Measurements from ENCODE around the gene IMMP2L. TPM values are rescaled to one million over a fixed set of nuclear protein-coding genes. Genes with fewer than 3 reads are reported as not detected.
"Not testable (repeated sequence)": the region's sequence is repeated elsewhere in the genome, so short reads cannot be mapped to it uniquely, and the experiment has no call there.

Gene IMMP2L
- total and polyA plus RNA-seq, 2 of the 4 experiments (the other 2 are of a cell fraction), result 5.8 to 9.3 TPM

DNA sequence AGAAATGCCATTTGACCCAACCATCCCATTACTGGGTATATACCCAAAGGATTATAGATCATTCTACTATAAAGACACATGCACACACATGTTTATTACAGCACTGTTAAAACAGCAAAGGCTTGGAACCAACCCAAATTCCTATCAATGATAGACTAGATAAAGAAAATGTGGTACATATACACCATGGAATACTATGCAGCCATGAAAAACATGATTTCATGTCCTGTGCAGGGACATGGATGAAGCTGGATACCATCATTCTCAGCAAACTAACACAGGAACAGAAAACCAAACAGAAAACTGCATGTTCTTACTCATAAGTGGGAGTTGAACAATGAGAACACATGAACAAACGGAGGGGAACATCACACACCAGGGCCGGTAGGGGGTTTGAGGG, 625.6 kb downstream of the IMMP2L start:
- CTCF ChIA-PET; H3K79me1 ChIP-seq (ENCODE audit: low read depth in 1 of 2, low read length in 2 of 2); H2BK15ac ChIP-seq (ENCODE audit: low read depth, low read length); H2AK5ac ChIP-seq (ENCODE audit: low read depth, low read length); H3K4me2 ChIP-seq (ENCODE audit: low read depth, low read length); H3K27ac ChIP-seq (ENCODE audit: insufficient read depth, low read length); BruUV-seq (replicated peaks); H2AK9ac ChIP-seq (replicated peaks; ENCODE audit: low read depth, low read length, poor library complexity); H2AFZ ChIP-seq (replicated peaks; ENCODE audit: low read length, poor library complexity); POLR2A ChIA-PET (ENCODE audit: unreplicated experiment); ATAC-seq (ENCODE audit: low read depth); H3K9me3 ChIP-seq (ENCODE audit: control insufficient read depth, insufficient read depth, low read length); H2BK120ac ChIP-seq (ENCODE audit: low read depth, low read length); H3K4me3 ChIP-seq (ENCODE audit: insufficient read depth, low read depth, low read length); H3K4me1 ChIP-seq (ENCODE audit: control insufficient read depth, insufficient read depth, low read length); H4K5ac ChIP-seq (ENCODE audit: low read depth, low read length); H4K20me1 ChIP-seq (ENCODE audit: insufficient read depth, low read length); H3K18ac ChIP-seq (ENCODE audit: low read depth, low read length); H2BK20ac ChIP-seq (ENCODE audit: low read depth, low read length); H2BK5ac ChIP-seq (ENCODE audit: low read depth, low read length, poor library complexity, severe bottlenecking); H4K8ac ChIP-seq (ENCODE audit: low read depth in 2 of 2, low read length in 2 of 2); H3K56ac ChIP-seq (ENCODE audit: extremely low read depth, insufficient read depth, low read length); H3K14ac ChIP-seq (replicated peaks; ENCODE audit: low read depth, low read length); H4K91ac ChIP-seq (ENCODE audit: insufficient read depth, low read depth, low read length); in situ Hi-C loops (cut with MboI; ENCODE audit: low sequenced_read_pairs); dilution Hi-C loops (cut with HindIII; ENCODE audit: low sequenced_read_pairs, unreplicated experiment); H3K4ac ChIP-seq (ENCODE audit: low read depth, low read length); H3K9me1 ChIP-seq (ENCODE audit: insufficient read depth, low read length); intact Hi-C loops (cut with micrococcal nuclease); H3K23ac ChIP-seq (ENCODE audit: low read depth, low read length); H3K27me3 ChIP-seq (ENCODE audit: control insufficient read depth, insufficient read depth, low read length); H3K9ac ChIP-seq (ENCODE audit: low read depth, low read length); H3K36me3 ChIP-seq (ENCODE audit: control insufficient read depth, insufficient read depth, low read length); DNase-seq: not testable (repeated sequence)
- WGBS, 2 experiments (ENCODE audit: extremely low coverage in 2 of 2, insufficient read length in 1 of 2), result no CpG with 5 or more reads among the region's 2 CpGs
